ENCODE measurements around the gene DNALI1.

Gene DNALI1

DNA sequence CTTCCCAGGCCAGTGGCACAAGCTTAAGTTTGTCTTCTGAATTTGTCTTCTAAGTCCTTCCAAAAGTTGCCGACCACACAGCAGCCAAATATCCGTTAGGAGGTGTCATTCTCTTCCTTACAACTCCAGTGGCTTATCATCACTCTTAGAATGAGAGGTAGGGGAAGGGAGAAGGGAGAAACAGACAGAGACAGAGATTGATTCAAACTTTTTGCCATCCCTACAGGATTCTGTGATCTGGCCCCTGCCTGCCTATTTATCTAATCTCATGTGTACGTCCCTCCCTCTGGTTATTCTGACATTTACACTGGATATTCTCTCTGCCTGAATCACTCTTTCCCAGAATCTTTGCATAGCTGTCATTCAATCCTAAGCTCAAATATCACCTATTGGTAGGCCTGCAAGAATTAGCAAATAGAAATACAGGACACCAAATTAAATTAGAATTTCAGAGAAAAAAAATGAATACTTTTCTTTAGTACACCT is 39.5 kb downstream of the DNALI1 start:
- H3K27ac ChIP-seq = no peak overlapping the region
- no peak for DNase-seq (ENCODE audit: low read depth, low spot score)

GRCh38 chr1:37599940-37600339 is 43.2 kb downstream of the DNALI1 start:
- no peak overlapping the region for H3K27ac ChIP-seq
- no peak for DNase-seq (ENCODE audit: low read depth, low spot score)

DNA sequence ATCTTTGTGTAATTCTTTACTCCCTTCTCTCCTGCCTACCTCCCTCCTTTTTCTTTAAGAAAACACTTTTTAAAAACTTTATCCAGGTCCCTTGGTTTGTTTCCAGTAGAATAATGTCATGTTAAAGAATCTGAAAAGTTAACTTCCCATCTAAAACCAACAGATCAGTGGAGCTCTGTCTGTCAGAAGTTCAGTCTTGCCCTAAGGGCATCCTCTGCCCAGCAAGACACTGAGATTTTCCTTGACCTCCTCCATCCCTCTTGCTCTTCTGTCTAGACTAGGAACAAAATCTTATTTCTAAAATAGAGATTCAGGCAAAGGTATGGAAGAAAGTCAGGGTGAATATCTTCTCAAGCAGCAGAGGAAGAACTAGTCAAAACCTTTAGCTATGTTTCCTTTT is 44.7 kb downstream of the DNALI1 start:
- DNase-seq (ENCODE audit: low read depth, low spot score) = no peak
- H3K27ac ChIP-seq = no peak overlapping the region

GRCh38 chr1:37602750-37603694 is 46.3 kb downstream of the DNALI1 start:
- no peak overlapping the region for H3K27ac ChIP-seq
- DNase-seq (ENCODE audit: low read depth, low spot score) = no peak

DNA sequence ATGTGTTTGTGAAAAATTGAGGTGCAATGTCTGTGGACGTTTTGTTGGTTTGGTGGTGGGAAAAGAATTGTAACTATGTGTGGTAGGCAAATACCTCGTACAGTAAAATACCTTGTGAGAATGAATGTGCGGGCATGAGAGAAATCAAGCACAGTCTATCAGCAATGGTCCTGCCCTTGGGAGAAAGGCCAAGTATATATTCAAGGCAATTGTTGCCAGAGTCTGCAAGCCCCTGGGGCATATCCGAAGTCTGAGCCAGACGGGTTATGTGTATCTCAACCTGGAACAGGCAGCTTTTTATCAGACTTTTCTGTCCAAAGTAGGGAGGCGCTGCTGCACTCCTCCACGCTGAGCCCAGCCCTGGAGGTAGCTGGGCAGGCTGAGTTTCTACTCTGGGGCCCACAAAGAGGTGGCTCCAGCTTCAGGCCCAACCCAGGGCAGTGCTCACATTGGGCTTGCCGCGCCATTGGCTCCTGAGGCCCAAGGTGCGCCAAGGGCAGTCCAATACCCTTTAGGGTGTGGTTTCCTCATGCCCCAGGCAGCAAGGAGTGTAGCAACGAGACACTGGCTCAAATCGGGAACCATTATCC is 48.4 kb downstream of the DNALI1 start:
- DNase-seq (ENCODE audit: low read depth, low spot score) = no peak

DNA sequence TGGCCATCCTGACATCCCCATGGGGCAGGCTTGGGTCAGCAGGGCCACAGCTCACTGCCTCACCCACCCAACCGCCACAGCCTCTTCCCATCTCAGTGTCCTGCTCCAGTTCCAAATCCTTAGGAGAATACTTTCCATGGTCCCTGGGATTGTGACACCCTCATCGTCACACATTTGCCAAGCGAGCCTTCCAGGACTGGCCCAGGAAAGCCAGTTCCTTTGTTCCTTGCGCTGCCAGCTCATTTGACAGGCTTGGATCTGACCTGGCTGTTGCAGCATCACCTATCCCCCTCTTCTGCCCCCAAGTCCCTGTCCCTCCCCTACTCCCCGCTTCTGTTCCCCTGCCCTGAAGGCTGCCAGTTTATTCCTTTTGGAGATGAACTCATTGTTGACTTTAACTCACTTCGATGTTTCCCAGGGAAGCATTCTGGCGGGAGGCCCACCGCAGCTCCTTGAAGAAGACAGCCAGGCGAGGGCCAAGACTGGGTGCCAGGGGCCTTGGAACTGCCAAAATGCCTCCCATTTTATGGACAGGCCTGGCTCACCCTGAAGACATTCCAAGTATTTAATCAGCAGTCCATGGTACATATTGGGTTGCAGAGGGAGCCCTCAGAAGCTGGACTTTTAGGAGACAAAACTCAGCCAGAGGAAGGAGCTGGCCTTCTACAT is 49.2 kb downstream of the DNALI1 start:
- DNase-seq (ENCODE audit: low read depth, low spot score) = no peak

More for the DNA sequence above, 48.4 kb downstream of the DNALI1 start:
- no peak overlapping the region for H3K27ac ChIP-seq

DNA sequence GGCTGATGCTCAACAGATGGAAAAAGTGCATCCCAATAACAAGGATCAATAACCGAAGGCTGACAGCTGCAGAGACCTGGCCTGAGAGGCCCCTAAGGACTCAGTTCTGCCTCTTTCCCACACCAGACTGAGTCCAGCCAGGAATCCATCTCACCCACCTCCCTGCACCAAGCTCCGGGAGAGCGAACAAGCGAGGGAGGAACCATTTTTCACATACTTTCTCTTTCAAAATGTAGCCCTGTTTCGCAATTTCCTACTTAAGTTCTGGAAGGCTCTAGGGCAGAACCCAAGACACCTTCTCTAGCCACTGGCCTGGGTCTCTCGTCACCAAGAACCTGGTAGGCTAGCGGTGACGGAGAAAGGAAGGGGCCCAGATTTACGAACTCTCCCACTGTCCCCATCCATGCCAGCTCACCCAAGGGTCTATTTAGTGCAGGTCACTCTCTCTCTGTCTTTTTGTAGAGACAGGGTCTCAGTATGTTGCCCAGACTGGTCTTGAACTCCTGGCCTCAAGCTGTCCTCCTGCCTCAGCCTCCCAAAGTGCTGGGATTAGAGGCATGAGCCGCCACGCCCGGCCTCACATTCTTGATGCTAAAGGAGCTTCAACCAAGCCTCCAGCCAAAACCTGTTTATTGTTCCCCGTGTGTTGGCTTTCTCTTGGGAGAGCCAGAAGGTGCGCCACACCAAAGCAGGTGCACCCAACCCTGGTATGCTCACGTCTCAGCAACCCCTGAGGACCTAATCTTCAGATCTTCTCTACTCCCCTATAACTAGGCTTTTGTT is 49.9 kb downstream of the DNALI1 start:
- H3K27ac ChIP-seq = no peak overlapping the region

More for the DNA sequence above, 49.2 kb downstream of the DNALI1 start:
- H3K27ac ChIP-seq = no peak overlapping the region

DNA sequence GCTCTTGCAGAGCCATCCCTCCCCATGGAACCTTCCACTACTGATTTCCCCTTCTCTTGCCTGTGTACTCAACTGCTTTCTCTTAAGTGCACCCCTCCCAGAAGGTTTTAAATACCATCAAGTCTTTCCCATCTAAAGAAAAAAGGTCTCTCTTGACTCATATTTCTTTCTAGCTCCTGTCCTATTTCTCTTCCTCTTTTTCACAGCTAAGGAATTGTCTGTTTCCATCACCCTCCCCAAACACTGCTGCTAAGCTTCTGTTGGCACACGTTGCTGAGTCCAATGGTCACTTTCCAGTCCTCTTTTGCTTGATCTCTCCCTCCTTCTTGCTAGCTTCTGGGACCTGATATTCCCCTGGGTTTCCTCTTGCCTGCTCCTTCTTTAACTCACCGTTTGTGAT is 52.3 kb downstream of the DNALI1 start:
- no peak overlapping the region for H3K27ac ChIP-seq
- no peak for DNase-seq (ENCODE audit: low read depth, low spot score)

More for the DNA sequence above, 49.9 kb downstream of the DNALI1 start:
- DNase-seq (ENCODE audit: low read depth, low spot score) = no peak

DNA sequence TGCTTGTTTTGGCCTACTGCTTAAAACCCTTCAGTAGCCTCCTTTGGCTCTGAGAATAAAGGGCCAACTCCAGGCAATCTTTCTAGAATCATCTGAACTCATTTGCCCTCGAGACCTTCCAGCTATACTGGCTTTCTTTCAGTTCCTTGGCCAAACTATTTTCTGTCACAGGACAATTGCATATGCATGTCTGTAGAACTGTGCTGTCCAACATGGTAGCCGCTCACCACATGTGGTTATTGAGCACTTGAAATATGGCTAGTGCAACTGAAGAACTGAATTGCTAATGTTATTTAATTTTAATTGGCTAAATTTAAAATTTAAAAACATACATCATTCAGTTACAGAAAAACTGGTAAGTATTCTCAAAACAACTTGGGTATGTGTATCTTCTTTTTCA is 53.3 kb downstream of the DNALI1 start:
- H3K27ac ChIP-seq = no peak overlapping the region
- DNase-seq (ENCODE audit: low read depth, low spot score) = no peak

- DNase-seq (ENCODE audit: low read depth, low spot score) = no peak
- H3K27ac ChIP-seq = no peak overlapping the region
These were observed 55.4 kb downstream of the DNALI1 start for GRCh38 chr1:37612186-37612585.

GRCh38 chr1:37614105-37614504 is 57.4 kb downstream of the DNALI1 start:
- H3K27ac ChIP-seq = no peak overlapping the region
- DNase-seq (ENCODE audit: low read depth, low spot score) = no peak

- no peak overlapping the region for H3K27ac ChIP-seq
- no peak for DNase-seq (ENCODE audit: low read depth, low spot score)
These were observed 59.6 kb downstream of the DNALI1 start for GRCh38 chr1:37616330-37616729.
